SKM-1 treated with dmso at 0.1 percent for 144 hours (cell line): ENCODE measurements around the gene SET.
A peak's percentile ranks its signal among the peaks of the same experiment; 100 is the strongest.

Experiments
- DNase-seq: peaks from one replicate; lab custom pipeline; 2025; ENCODE audit not compliant: unreplicated experiment; lab: John Stamatoyannopoulos, UW

The SET gene

GRCh38 chr9:128707446-128707845 is 18.4 kb downstream of the SET start:
- DNase-seq, result no peak

GRCh38 chr9:128712451-128713410 is 23.7 kb downstream of the SET start:
- no peak for DNase-seq

DNA sequence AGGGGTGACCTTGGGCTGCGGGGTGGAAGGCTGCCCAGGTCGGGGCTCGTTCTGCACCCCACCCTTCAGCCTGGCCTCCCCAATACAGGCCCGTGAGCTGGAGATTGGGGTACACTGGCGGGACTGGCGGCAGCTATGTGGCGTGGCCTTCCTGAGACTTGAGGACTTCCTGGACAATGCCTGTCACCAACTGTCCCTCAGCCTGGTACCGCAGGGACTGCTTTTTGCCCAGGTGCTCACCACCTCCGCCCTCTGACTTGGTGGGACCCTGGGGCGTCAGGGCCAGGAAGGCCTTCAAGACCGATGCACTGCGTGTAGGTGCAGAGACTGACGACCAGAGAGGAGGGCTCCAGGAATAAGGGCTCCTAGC is 24.4 kb downstream of the SET start:
- no peak for DNase-seq

DNA sequence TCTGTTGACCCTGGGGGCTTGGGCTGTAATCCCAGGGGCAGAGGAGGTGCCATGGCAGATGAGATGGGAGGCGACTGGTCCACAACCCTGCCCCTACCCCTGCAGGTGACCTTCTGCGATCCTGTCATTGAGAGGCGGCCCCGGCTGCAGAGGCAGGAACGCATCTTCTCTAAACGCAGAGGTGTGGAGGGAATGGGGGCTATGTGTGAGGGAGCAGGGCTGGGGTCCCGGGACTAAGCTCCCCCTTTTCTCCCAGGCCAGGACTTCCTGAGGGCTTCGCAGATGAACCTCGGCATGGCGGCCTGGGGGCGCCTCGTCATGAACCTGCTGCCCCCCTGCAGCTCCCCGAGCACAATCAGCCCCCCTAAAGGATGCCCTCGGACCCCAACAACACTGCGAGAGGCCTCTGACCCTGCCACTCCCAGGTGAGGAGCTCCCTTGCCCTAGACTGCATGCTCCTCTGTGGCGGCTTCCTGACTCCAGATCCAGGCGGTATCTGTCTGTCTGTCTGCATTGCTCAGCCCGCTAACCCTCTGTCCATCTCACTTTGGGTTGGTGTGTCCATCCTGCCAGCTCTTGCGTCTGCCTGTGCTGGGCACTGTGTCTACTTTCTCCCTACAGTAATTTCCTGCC is 25.0 kb downstream of the SET start:
- no peak for DNase-seq

- DNase-seq, result no peak
Measured at GRCh38 chr9:128714586-128715435, 25.8 kb downstream of the SET start.

DNA sequence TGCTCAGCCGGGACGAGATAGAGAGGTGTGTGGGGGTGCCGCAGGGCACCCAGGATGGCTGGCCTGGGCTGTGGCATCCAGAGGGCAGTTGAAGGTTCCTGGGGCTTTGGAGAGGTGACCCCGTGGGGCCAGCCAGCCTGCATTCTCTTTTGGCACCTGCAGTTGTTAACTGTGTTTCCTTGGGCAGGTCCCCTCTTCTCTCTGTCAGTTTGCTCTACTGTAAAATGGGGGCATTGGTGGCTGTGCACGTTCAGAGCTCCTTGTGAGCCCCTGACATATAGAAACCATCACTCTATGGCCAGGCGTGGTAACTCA is 26.4 kb downstream of the SET start:
- DNase-seq, result no peak

GRCh38 chr9:128716581-128717254 is 27.7 kb downstream of the SET start:
- no peak for DNase-seq

- DNase-seq, result no peak
Measured at GRCh38 chr9:128718047-128718446, 29.0 kb downstream of the SET start.

GRCh38 chr9:128718475-128718874 is 29.5 kb downstream of the SET start:
- no peak for DNase-seq

GRCh38 chr9:128719919-128720605 is 31.0 kb downstream of the SET start:
- no peak for DNase-seq

DNA sequence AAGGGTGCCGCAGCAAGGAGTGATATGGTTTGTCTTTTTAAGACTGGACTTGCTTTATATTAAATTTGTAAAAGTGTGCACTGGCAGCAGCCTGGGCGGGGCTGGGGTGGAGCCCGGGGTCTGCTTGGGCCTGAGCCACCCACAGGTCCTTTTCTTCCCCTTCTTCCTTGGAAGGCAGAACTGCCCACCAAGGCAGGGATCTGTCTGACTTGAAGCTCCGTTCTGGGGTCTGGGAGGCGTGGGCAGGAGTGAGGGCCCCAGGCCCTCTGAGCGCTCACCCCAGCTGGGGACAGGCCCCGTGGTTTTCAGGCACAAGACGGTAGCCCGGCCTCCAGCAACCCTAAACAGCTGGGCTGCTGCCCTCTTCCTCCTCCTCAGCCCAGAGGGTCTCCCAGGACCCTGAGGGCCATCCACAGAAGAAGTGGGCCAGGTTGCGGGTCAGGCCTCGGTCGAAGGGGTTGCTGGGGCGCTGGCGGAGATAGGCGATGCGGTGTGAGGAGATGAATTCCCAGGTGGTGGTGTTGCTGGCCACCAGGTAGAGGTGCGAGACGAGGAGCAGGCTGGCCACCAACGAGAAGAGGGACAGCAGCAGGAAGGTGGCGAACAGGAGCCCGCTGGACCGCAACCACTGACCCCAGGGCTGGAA is 31.9 kb downstream of the SET start:
- DNase-seq, result no peak

GRCh38 chr9:128721487-128722010 is 32.5 kb downstream of the SET start:
- no peak for DNase-seq

DNA sequence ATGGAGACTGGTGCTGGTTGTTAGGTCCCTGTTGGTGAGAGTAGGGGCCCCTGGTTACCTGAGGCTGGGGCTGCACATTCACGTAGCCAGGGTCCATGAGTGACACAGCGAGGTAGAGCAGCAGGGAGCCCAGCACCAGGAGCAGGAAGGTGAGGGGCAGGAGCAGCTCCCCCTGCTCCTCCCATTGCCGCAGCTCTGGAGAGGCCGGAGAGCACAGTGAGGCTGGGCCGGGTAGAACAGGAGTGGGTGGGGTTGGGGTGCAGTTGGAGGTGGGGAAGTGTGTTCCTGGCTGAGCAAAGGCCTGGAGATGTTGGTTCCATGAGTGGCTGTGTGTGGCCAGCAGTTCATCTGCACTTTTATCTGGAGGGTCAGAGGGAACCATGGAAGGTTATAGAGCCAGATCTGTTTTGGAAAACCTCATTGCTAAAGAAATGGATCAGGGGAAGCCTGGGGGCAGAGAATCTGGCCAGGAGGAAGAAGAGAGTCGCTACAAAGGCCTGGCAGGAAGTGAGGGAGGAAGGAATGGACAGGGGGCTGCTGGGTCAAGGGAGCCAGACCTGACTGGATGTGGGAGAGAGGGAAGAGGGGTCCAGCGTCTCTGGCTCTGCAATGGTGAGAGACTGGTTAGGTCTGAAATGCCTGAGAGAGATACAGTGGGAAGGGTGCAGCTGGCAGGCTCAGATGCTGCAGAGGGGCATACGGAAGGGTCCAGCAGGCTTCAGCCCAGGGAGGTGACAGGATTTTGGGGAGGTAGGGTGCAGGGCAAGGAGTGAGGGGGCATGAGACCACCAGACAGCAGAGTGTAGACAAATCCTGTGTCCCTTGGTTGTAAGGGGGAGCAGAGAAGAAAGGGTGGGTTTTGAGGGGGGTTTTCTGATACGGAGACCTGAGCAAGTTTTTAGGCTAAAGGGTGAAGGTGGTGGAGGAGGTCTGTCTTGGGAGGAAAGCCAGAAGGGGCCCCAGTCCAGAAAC is 33.6 kb downstream of the SET start:
- no peak for DNase-seq

DNA sequence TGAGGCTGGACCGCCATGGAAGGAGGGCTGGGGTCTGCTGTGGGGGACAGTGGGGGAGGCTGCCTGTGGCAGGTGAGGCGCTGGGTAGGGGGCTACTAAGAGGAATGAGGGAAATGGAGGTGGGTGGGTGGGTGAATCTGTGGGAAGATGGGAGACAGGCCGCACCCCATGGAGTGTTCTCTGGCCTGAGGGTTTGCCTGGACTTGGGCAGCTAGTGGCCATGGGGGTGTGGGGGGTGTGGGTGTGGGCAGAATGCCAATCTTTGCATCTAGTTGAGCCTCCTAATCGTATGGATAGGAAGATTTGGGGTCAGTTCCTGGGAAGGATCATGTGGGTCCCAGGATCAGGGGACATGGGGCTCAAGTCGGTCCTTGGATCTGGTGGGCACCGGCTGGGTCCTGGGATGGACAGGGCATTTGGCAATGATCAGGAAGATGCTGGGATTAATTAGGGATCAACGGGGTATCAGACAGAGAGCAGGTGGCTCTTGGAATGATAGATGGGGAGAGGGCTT is 34.4 kb downstream of the SET start:
- DNase-seq, result no peak

DNA sequence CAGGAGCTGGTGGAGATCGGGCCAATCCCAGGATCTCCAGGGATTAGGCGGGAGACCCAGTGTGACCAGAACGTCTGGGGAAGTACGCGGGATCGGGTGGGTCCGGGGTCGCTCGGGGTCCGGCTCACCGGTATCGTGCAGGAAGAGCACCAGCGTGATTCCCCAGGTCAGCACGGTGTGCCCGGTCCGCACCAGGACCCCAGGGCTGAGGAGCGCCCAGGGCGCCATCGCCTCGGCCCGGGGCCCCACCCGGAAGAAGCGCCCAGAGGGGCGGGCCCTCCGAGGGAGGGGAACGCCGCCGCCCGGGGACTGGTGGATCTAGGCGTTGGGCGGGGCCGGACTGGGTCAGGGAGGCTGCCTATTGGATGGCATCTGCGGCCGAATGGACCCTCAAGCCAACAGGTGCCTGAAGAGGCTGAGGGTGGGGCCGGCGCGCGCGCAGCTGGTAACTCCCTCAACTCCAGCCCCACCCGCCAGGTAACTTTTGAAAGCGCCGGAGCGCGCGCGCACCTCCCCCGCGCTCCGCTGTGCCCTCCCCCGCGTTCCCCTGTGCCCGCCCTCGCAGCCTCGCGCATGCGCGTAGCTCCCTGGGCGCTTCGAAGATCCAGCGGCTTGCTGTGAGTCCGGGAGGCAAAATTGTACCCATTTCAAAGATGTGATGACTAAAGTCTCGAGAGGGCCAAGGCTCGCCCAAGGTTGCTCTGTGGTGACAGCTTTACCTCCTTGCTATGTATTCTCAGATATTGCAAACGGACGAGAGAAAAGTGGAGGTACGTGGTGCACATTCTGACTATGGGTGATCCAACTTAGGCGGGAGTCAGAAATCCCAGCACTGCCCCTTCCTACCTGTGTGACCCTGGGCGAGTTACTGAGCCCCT is 35.1 kb downstream of the SET start, which contains the start of gene ZDHHC12:
Gene ZDHHC12, minus strand, starts transcription at position 262 of the 878 bp plus-strand sequence. Its CDS starts 34 bp downstream, at position 228.
- DNase-seq, result peak; percentile 98

GRCh38 chr9:128724744-128725211 is 35.8 kb downstream of the SET start:
- DNase-seq, result peak; percentile 31

- no peak for DNase-seq
Measured at GRCh38 chr9:128727640-128728248, 38.7 kb downstream of the SET start.
